GM23338 (cell line): ENCODE measurements around the gene TGFBI. TPM values are rescaled to one million over a fixed set of nuclear protein-coding genes. Genes with fewer than 3 reads are reported as not detected.

Experiments used
- ATAC-seq: fragments of 200-7000 bp; cut with Tn5 transposase; 3 replicates; pipeline ENCODE4 v1.9.1; 2020
- DNase-seq: peaks from one replicate; pipeline ENCODE4 v3.0.0-alpha.2; 2015; ENCODE audit warnings: low spot score
- H2AFZ ChIP-seq: fragments of 200-600 bp; sonication (generic); 2 replicates; pipeline ENCODE4 v1.8.0; 2016; ENCODE audit warnings: antibody characterized with exemption, mild to moderate bottlenecking, moderate library complexity
- H3F3A ChIP-seq: fragments of 200-600 bp; sonication (generic); replicated peaks from 2 replicates; pipeline ENCODE4 v1.8.0; 2017; ENCODE audit warnings: antibody characterized with exemption, mixed run types, low read depth
- H3K27ac ChIP-seq: fragments of 200-600 bp; sonication (generic); 2 replicates; pipeline ENCODE4 v1.6.1; 2016; ENCODE audit warnings: low read depth
- H3K27me3 ChIP-seq: fragments of 200-600 bp; sonication (generic); 2 replicates; pipeline ENCODE4 v1.8.0; 2016; ENCODE audit warnings: mild to moderate bottlenecking, mixed run types, moderate library complexity; ENCODE audit not compliant: insufficient read depth
- H3K36me3 ChIP-seq: fragments of 200-600 bp; sonication (generic); 2 replicates; pipeline ENCODE4 v1.8.0; 2016; ENCODE audit warnings: mild to moderate bottlenecking; ENCODE audit not compliant: insufficient read depth
- H3K4me1 ChIP-seq: fragments of 200-600 bp; sonication (generic); 2 replicates; pipeline ENCODE4 v1.8.0; 2016; ENCODE audit warnings: mild to moderate bottlenecking, moderate library complexity; ENCODE audit not compliant: insufficient read depth
- H3K4me2 ChIP-seq: fragments of 200-600 bp; sonication (generic); 2 replicates; pipeline ENCODE4 v1.7.1; 2017; ENCODE audit warnings: mixed run types
- H3K4me3 ChIP-seq: fragments of 200-600 bp; sonication (generic); 2 replicates; pipeline ENCODE4 v1.6.1; 2016; ENCODE audit warnings: mixed run types
- H3K79me2 ChIP-seq: fragments of 200-600 bp; sonication (generic); replicated peaks from 2 replicates; pipeline ENCODE4 v1.8.0; 2017; ENCODE audit warnings: mild to moderate bottlenecking; ENCODE audit not compliant: insufficient read depth
- H3K9me2 ChIP-seq: fragments of 200-600 bp; sonication (generic); 2 replicates; pipeline ENCODE4 v1.8.0; 2017; ENCODE audit not compliant: insufficient read depth
- H4K20me1 ChIP-seq: fragments of 200-600 bp; sonication (generic); replicated peaks from 2 replicates; pipeline ENCODE4 v1.8.0; 2017; ENCODE audit warnings: mild to moderate bottlenecking; ENCODE audit not compliant: insufficient read depth
- H3K27ac Mint-ChIP-seq: 2 replicates; pipeline ENCODE4 v1.8.0; 2020; ENCODE audit warnings: inconsistent platforms, mild to moderate bottlenecking, moderate library complexity, mixed read lengths
- H3K27me3 Mint-ChIP-seq: 3 replicates; pipeline ENCODE4 v1.8.0; 2022; ENCODE audit warnings: low read depth, mild to moderate bottlenecking, moderate library complexity, mixed read lengths, inconsistent platforms; ENCODE audit not compliant: insufficient read depth, poor library complexity
- H3K36me3 Mint-ChIP-seq: 3 replicates; pipeline ENCODE4 v1.8.0; 2021; ENCODE audit warnings: low read depth, mild to moderate bottlenecking, inconsistent platforms, moderate library complexity, mixed read lengths
- H3K4me1 Mint-ChIP-seq: 3 replicates; pipeline ENCODE4 v1.8.0; 2020; ENCODE audit warnings: mild to moderate bottlenecking, inconsistent platforms, mixed read lengths
- H3K4me3 Mint-ChIP-seq: 3 replicates; pipeline ENCODE4 v1.8.0; 2021; ENCODE audit warnings: moderate library complexity, mild to moderate bottlenecking, inconsistent platforms, mixed read lengths
- H3K9me3 Mint-ChIP-seq: 3 replicates; pipeline ENCODE4 v1.8.0; 2020; ENCODE audit warnings: moderate library complexity, mild to moderate bottlenecking, inconsistent platforms, mixed read lengths
- CREB1 ChIP-seq: fragments of 250-450 bp; sonication (Bioruptor Pico); IDR thresholded peaks from 2 replicates; pipeline ENCODE4 v1.5.0; 2020; ENCODE audit warnings: low read depth, mild to moderate bottlenecking, moderate library complexity
- ETS1 ChIP-seq: IDR thresholded peaks from 2 replicates; pipeline ENCODE4 v1.6.1; 2016; ENCODE audit warnings: antibody characterized with exemption
- EZH2phosphoT487 ChIP-seq: fragments of 200-600 bp; sonication (generic); IDR thresholded peaks from one replicate; pipeline ENCODE4 v1.8.1; 2018; ENCODE audit warnings: antibody characterized with exemption; ENCODE audit not compliant: unreplicated experiment
- JUNB ChIP-seq: IDR thresholded peaks from one replicate; pipeline ENCODE4 v1.6.1; 2016; ENCODE audit warnings: antibody characterized with exemption; ENCODE audit not compliant: unreplicated experiment
- NANOG ChIP-seq: IDR thresholded peaks from 2 replicates; pipeline ENCODE4 v1.6.1; 2016; ENCODE audit warnings: antibody characterized with exemption, borderline replicate concordance
- REST ChIP-seq: IDR thresholded peaks from one replicate; pipeline ENCODE4 v1.6.1; 2018; ENCODE audit warnings: antibody characterized with exemption; ENCODE audit not compliant: unreplicated experiment
- ZNF331 ChIP-seq: fragments of 250-450 bp; sonication (Bioruptor Pico); IDR thresholded peaks from 2 replicates; pipeline ENCODE4 v1.5.0; 2020; ENCODE audit warnings: low read depth, mild to moderate bottlenecking, moderate library complexity
- polyA plus RNA-seq: library from polyadenylated mRNA; unstranded; fragments of >200 nt; fragmentation: Nextera tagmentation; extraction: Ambion mirVana; gene quantifications from 2 replicates; pipeline ENCODE4 v1.2.1, GENCODE V29; 2016
- total RNA-seq: library from RNA; depleted of rRNA; stranded (reverse); fragments of >200 nt; shearing (Covaris generic); gene quantifications from 2 replicates; pipeline ENCODE4 v1.2.3, GENCODE V29; 2014

Gene TGFBI
- total and polyA plus RNA-seq, 2 experiments from 2014 or later, result 8.9 to 9.4 TPM

GRCh38 chr5:136056771-136057335, 28.1 kb downstream of the TGFBI start (continued):
- TF ChIP-seq REST (no peak), ZNF331 (CRISPR knock-in tag) (no peak)

DNA sequence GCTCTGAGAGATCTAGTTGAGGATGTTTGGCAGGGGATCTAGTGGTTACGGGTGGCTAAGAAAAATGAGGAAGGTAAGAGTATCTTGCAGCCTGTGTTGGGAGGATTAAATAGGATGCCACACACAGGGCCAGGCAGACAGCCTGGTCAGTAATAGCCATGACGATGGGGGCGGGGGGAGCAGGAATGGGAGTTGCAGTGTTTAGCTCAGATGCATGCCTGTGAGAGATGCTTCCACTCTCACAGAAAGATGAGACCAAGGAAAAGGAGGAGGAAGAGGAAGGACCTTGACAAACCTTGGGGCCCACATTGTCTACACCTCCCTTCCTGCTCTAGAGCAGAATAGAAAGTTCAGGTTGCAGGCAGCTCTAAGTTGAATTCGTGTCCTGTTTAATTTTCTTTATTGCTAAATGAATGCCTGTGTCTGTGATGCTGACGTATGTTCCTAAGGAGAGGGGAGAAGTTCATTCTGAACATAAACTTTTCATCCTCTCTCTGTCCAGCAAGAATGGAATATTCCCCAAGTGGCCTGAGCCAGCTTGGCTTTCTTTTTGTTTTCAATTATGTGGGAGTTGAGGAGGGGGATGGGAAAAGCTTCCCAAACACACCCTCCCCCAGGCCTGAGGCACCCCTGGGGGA, 28.7 kb downstream of the TGFBI start:
- Histone ChIP-seq H3K36me3 (no peaks in the 10 kb centered on the region; the same call in 1 of the 2 replicates), H3K27me3 (no peaks in the 10 kb centered on the region), H3K4me1 (peaks cover 8% of the 10 kb centered on the region), H3K27ac (no peak overlapping the region), H3F3A (no peaks in the 10 kb centered on the region), H3K9me2 (no peaks in the 10 kb centered on the region), H4K20me1 (no peaks in the 10 kb centered on the region), H3K4me3 (no peak overlapping the region), H3K79me2 (no peaks in the 10 kb centered on the region), H3K4me2 (no peak overlapping the region), H2AFZ (no peak overlapping the region)
- Mint-ChIP-seq H3K27ac (no peak overlapping the region), H3K27me3 (peaks cover 3% of the 10 kb centered on the region), H3K4me3 (no peak overlapping the region), H3K4me1 (peaks cover 17% of the 10 kb centered on the region), H3K9me3 (no peaks in the 10 kb centered on the region), H3K36me3 (no peaks in the 10 kb centered on the region)
- no peak for ATAC-seq
- no peak for DNase-seq
- TF ChIP-seq ETS1 (no peak), JUNB (no peak), ZNF331 (CRISPR knock-in tag) (no peak), EZH2phosphoT487 (no peak), NANOG (no peak), REST (no peak), CREB1 (CRISPR knock-in tag) (no peak)
